Activated gamma-delta T cell treated with anti-CD3 and anti-CD28 coated beads, Interleukin-2, amount 50 U/mL, for 16 hours (primary cell): ENCODE measurements around the gene LRRC27.
A peak's percentile ranks its signal among the peaks of the same experiment; 100 is the strongest.
"Not testable (repeated sequence)": the region's sequence is repeated elsewhere in the genome, so short reads cannot be mapped to it uniquely, and the experiment has no call there.

Experiments
- DNase-seq: peaks from one replicate; pipeline ENCODE4 v3.0.0-alpha.2; 2020; ENCODE audit warnings: low read depth

LRRC27 gene

GRCh38 chr10:132337854-132338253 is 5.9 kb downstream of the LRRC27 start:
- DNase-seq, result not testable (repeated sequence)

- no peak for DNase-seq
Measured at GRCh38 chr10:132338876-132339275, 6.9 kb downstream of the LRRC27 start.

- DNase-seq, result no peak
Measured at GRCh38 chr10:132339276-132339675, 7.3 kb downstream of the LRRC27 start.

GRCh38 chr10:132341017-132341416 is 9.0 kb downstream of the LRRC27 start:
- DNase-seq, result no peak

- DNase-seq, result no peak
Measured at GRCh38 chr10:132341781-132342180, 9.8 kb downstream of the LRRC27 start.

GRCh38 chr10:132342553-132342952 is 10.6 kb downstream of the LRRC27 start:
- DNase-seq, result no peak

GRCh38 chr10:132344386-132344785 is 12.4 kb downstream of the LRRC27 start:
- DNase-seq, result no peak

- no peak for DNase-seq
Measured at GRCh38 chr10:132345345-132345744, 13.4 kb downstream of the LRRC27 start.

- DNase-seq, result no peak
Measured at GRCh38 chr10:132346806-132347205, 14.8 kb downstream of the LRRC27 start.

GRCh38 chr10:132347211-132347930 is 15.4 kb downstream of the LRRC27 start:
- no peak for DNase-seq

GRCh38 chr10:132347931-132348267 is 15.9 kb downstream of the LRRC27 start:
- no peak for DNase-seq

- DNase-seq, result no peak
Measured at GRCh38 chr10:132349766-132350165, 17.8 kb downstream of the LRRC27 start.

GRCh38 chr10:132350391-132350790 is 18.4 kb downstream of the LRRC27 start:
- DNase-seq, result no peak

- no peak for DNase-seq
Measured at GRCh38 chr10:132350946-132351345, 19.0 kb downstream of the LRRC27 start.

- DNase-seq, result no peak
Measured at GRCh38 chr10:132351611-132352010, 19.6 kb downstream of the LRRC27 start.

GRCh38 chr10:132352462-132353308 is 20.7 kb downstream of the LRRC27 start:
- DNase-seq, result peak; percentile 58

GRCh38 chr10:132353456-132354355 is 21.7 kb downstream of the LRRC27 start:
- no peak for DNase-seq

GRCh38 chr10:132354356-132355094 is 22.5 kb downstream of the LRRC27 start:
- DNase-seq, result no peak

GRCh38 chr10:132355297-132355696 is 23.3 kb downstream of the LRRC27 start:
- DNase-seq, result no peak

- DNase-seq, result no peak
Measured at GRCh38 chr10:132355754-132356153, 23.8 kb downstream of the LRRC27 start.

- no peak for DNase-seq
Measured at GRCh38 chr10:132356621-132357195, 24.7 kb downstream of the LRRC27 start.
